Neuronal stem cell (in vitro differentiated cells): Measurements from ENCODE around the gene DPP9. TPM values are rescaled to one million over a fixed set of nuclear protein-coding genes. Genes with fewer than 3 reads are reported as not detected.
A peak's percentile ranks its signal among the peaks of the same experiment; 100 is the strongest.

Experiments used
- DNase-seq: peaks from one replicate; pipeline ENCODE4 v3.0.0-alpha.2; 2013; ENCODE audit warnings: low spot score
- H2AFZ ChIP-seq: one replicate; pipeline ENCODE4 v1.6.1; 2013; ENCODE audit warnings: mild to moderate bottlenecking, low read length, inconsistent platforms
- H2AK5ac ChIP-seq: 2 replicates; pipeline ENCODE4 v1.6.1; 2013; ENCODE audit warnings: low read depth, mild to moderate bottlenecking, inconsistent platforms, low read length, moderate library complexity, mixed read lengths
- H2BK120ac ChIP-seq: 2 replicates; pipeline ENCODE4 v1.6.1; 2013; ENCODE audit warnings: low read depth, mild to moderate bottlenecking, inconsistent platforms, low read length, moderate library complexity, mixed read lengths
- H2BK12ac ChIP-seq: one replicate; pipeline ENCODE4 v1.6.1; 2013; ENCODE audit warnings: low read length, inconsistent platforms
- H2BK15ac ChIP-seq: 2 replicates; pipeline ENCODE4 v1.6.1; 2013; ENCODE audit warnings: mild to moderate bottlenecking, low read length, inconsistent platforms, mixed read lengths
- H2BK5ac ChIP-seq: one replicate; pipeline ENCODE4 v1.6.1; 2013; ENCODE audit warnings: inconsistent platforms, mild to moderate bottlenecking, low read length, moderate library complexity
- H3K14ac ChIP-seq: one replicate; pipeline ENCODE4 v1.6.1; 2013; ENCODE audit warnings: low read length, inconsistent platforms
- H3K18ac ChIP-seq: 2 replicates; pipeline ENCODE4 v1.6.1; 2013; ENCODE audit warnings: low read length, inconsistent platforms
- H3K23ac ChIP-seq: 2 replicates; pipeline ENCODE4 v1.6.1; 2013; ENCODE audit warnings: low read depth, mild to moderate bottlenecking, mixed read lengths, low read length, inconsistent platforms; ENCODE audit not compliant: poor library complexity
- H3K27ac ChIP-seq: replicated peaks from 3 replicates; pipeline ENCODE4 v1.5.1; 2013; ENCODE audit warnings: low read length, inconsistent platforms
- H3K27me3 ChIP-seq, 3 experiments: 2 replicates each; pipeline ENCODE4 v1.6.1; 2013; ENCODE audit warnings: low read length in 3 of 3, mild to moderate bottlenecking in 2 of 3, inconsistent platforms in 1 of 3, low read depth in 1 of 3, mixed read lengths in 1 of 3, moderate library complexity in 1 of 3; ENCODE audit not compliant: control insufficient read depth in 3 of 3, insufficient read depth in 3 of 3
- H3K36me3 ChIP-seq, 2 donors: replicated peaks in 1 of 2; 2 replicates each; pipeline ENCODE4 v1.6.1; 2013; ENCODE audit warnings: low read length in 2 of 2; ENCODE audit not compliant: control insufficient read depth in 2 of 2, insufficient read depth in 2 of 2
- H3K4ac ChIP-seq: 2 replicates; pipeline ENCODE4 v1.6.1; 2013; ENCODE audit warnings: inconsistent platforms, mild to moderate bottlenecking, low read length, moderate library complexity
- H3K4me1 ChIP-seq, 2 donors: 1 replicate in 1 of 2; 2 replicates in 1 of 2; pipeline ENCODE4 v1.6.1; 2013; ENCODE audit warnings: low read length in 2 of 2, low read depth in 1 of 2; ENCODE audit not compliant: control insufficient read depth in 2 of 2, insufficient read depth in 1 of 2
- H3K4me2 ChIP-seq: one replicate; pipeline ENCODE4 v1.6.1; 2013; ENCODE audit warnings: mild to moderate bottlenecking, low read length, inconsistent platforms; ENCODE audit not compliant: insufficient read depth, poor library complexity, severe bottlenecking
- H3K4me3 ChIP-seq, 2 donors: 2 replicates each; pipeline ENCODE4 v1.5.1; 2013; ENCODE audit warnings: low read length in 2 of 2, mild to moderate bottlenecking in 2 of 2, inconsistent platforms in 1 of 2, moderate library complexity in 1 of 2
- H3K79me1 ChIP-seq: one replicate; pipeline ENCODE4 v1.6.1; 2013; ENCODE audit warnings: low read depth, mild to moderate bottlenecking, inconsistent platforms, low read length, moderate library complexity
- H3K9ac ChIP-seq: one replicate; pipeline ENCODE4 v1.6.1; 2013; ENCODE audit warnings: mild to moderate bottlenecking, low read depth, low read length, inconsistent platforms; ENCODE audit not compliant: poor library complexity
- H3K9me3 ChIP-seq, 2 donors: replicated peaks in 1 of 2; 2 replicates each; pipeline versions ENCODE3 to v1.6.1; 2013; ENCODE audit warnings: low read length in 2 of 2, mild to moderate bottlenecking in 2 of 2, inconsistent platforms in 1 of 2, low read depth in 1 of 2, mixed read lengths in 1 of 2, moderate library complexity in 1 of 2; ENCODE audit not compliant: control insufficient read depth in 2 of 2, insufficient read depth in 1 of 2
- H4K8ac ChIP-seq: one replicate; pipeline ENCODE4 v1.6.1; 2013; ENCODE audit warnings: low read depth, mild to moderate bottlenecking, inconsistent platforms, low read length, moderate library complexity
- H4K91ac ChIP-seq: one replicate; pipeline ENCODE4 v1.6.1; 2013; ENCODE audit warnings: low read length, low read depth, mild to moderate bottlenecking, inconsistent platforms; ENCODE audit not compliant: poor library complexity
- WGBS, 2 donors: extraction: QIAGEN DNeasy Blood & Tissue Kit; methylation state at CpG; one replicate each; pipeline ENCODE4 v1.1.7; 2013; ENCODE audit warnings: missing lambda C conversion rate in 2 of 2, mixed read lengths in 1 of 2; ENCODE audit not compliant: insufficient read length in 2 of 2, insufficient replicate concordance in 1 of 2; ENCODE audit errors: extremely low coverage in 2 of 2; 5-methylcytosine and 5-hydroxymethylcytosine counted together
- polyA plus RNA-seq, 2 experiments: library from polyadenylated mRNA; stranded (reverse); fragments of 200-250 nt; gene quantifications; one replicate each; pipeline ENCODE4 v1.2.3, GENCODE V29; 2013

Gene DPP9
- polyA plus RNA-seq (2013, experiment 1 of 2) = 12.1 TPM
- polyA plus RNA-seq (2013, experiment 2 of 2) = 12.4 TPM

DNA sequence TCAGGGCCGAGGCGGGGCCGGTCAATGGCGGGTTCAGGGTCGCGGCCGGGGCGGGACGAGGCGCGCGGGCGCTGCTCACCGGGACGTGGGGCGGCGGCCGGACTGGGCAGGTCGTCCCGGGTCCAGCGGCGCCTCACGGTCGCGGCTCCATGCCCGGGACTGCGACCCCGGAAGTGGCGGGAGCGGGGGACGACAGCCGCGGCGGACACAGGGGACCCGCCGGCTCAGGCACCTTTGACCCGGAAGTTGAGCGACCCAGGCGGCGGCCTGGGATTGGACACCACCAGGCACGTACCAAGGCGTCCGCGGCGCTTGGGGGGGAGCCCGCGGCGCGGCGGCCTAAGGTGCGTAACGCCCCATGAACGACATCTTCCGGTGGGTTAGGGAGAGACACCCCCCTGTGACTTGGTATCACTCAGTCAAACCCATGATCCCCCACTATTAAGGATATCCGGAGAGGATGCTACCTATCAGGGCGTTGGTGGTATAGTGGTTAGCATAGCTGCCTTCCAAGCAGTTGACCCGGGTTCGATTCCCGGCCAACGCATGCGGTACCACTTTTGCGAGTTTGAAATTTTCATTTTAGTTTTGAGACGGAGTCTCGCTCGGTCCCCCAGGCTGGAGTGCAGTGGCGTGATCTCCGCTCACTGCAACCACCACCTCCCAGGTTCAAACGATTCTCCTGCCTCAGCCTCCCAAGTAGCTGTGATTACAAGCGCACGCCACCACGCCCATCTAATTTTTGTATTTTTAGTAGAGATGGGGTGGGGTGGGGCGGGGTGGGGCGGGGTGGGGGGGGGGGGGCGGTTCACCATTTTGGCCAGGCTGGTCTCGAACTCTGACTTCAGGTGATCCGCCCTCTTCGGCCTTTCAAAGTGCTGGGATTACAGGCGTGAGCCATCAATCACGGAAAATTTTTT, at the start of gene DPP9:
TSS of gene DPP9 (minus strand) at position 248 of the 920 bp plus-strand sequence. CDS start 3,936 bp downstream, outside the sequence.
- Histone ChIP-seq H2AFZ (peak within 1 kb of the TSS; percentile 89), H2BK12ac (no peak within 1 kb of the TSS), H3K23ac (peak within 1 kb of the TSS; percentile 93), H2BK120ac (peak within 1 kb of the TSS; percentile 69), H3K27ac (peak within 1 kb of the TSS; percentile 80), H2BK5ac (no peak within 1 kb of the TSS), H3K4me1 (peaks cover 7 to 13% of the 10 kb centered on the region in 2 donors), H4K8ac (peak within 1 kb of the TSS; percentile 95), H3K14ac (no peak within 1 kb of the TSS), H3K27me3 (no peaks in the 10 kb centered on the region), H3K9ac (peak within 1 kb of the TSS; percentile 95), H2AK5ac (peak within 1 kb of the TSS; percentile 16), H3K4me3 (peak within 1 kb of the TSS; percentile 92 to 100), H2BK15ac (no peak within 1 kb of the TSS), H3K4ac (no peak within 1 kb of the TSS), H3K9me3 (no peaks in the 10 kb centered on the region), H3K4me2 (peak within 1 kb of the TSS; percentile 79), H3K18ac (peak within 1 kb of the TSS; percentile 94), H4K91ac (no peak within 1 kb of the TSS), H3K36me3 (peaks cover 12 to 23% of the 10 kb centered on the region in 2 donors), H3K79me1 (peaks cover 18% of the 10 kb centered on the region)
- no CpG with 5 or more reads among the region's 79 CpGs for WGBS, 2 donors
- DNase-seq = peak; percentile 100

DNA sequence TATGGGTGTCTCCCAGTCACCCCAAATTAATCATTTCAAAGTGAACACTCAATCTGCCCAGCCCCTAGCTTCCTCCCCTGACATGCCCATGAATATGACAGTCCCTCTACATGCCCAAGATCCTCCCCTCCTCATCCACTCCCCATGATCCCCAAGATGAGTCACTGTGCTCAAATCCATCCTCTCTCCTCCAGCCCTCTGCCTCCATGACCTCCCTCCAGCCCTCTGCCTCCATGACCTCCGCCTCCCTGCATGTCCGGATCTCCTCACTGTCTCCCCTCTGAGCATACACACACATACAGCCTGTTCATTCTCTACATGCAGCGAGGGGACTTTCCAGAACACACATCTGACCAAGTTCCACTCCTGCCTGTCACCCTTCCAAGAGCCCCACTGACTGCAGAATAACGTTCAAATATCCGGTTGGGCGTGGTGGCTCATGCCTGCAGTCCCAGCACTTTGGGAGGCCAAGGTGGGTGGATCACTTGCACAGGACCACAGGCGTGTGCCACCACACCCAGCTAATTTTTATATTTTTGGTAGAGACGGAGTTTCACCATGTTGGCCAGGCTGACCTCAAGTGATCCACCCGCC, 49.5 kb upstream of the DPP9 start:
- Histone ChIP-seq H2AK5ac (no peak overlapping the region), H3K4me3 (peak overlapping the region in 1 of 2 donors; percentile 34), H3K4ac (no peak overlapping the region), H3K27me3 (peaks cover 0 to 6% (median 4%) of the 10 kb centered on the region in 3 experiments), H3K4me2 (no peak overlapping the region), H2AFZ (no peak overlapping the region), H2BK12ac (no peak overlapping the region), H3K23ac (no peak overlapping the region), H3K79me1 (no peaks in the 10 kb centered on the region), H2BK5ac (no peak overlapping the region), H3K4me1 (peaks cover 4 to 7% of the 10 kb centered on the region in 2 donors), H2BK120ac (no peak overlapping the region), H3K18ac (no peak overlapping the region), H2BK15ac (no peak overlapping the region), H3K36me3 (no peaks in the 10 kb centered on the region), H3K14ac (peak overlapping the region; percentile 75), H3K27ac (no peak overlapping the region), H4K91ac (no peak overlapping the region), H3K9me3 (no peaks in the 10 kb centered on the region), H4K8ac (no peak overlapping the region), H3K9ac (peak overlapping the region; percentile 50)
- DNase-seq = no peak
- WGBS, 2 donors = no CpG with 5 or more reads among the region's 9 CpGs

- Histone ChIP-seq H3K36me3 (no peaks in the 10 kb centered on the region), H2BK5ac (no peak overlapping the region), H2BK120ac (no peak overlapping the region), H2BK12ac (no peak overlapping the region), H3K4ac (no peak overlapping the region), H3K9ac (no peak overlapping the region), H3K4me3 (no peak overlapping the region), H4K91ac (no peak overlapping the region), H3K4me1 (peaks cover 4 to 7% of the 10 kb centered on the region in 2 donors), H3K18ac (no peak overlapping the region), H3K9me3 (no peaks in the 10 kb centered on the region), H3K27me3 (peaks cover 0 to 6% (median 4%) of the 10 kb centered on the region in 3 experiments), H2BK15ac (no peak overlapping the region), H3K14ac (no peak overlapping the region), H4K8ac (no peak overlapping the region), H3K27ac (no peak overlapping the region), H2AFZ (no peak overlapping the region), H3K23ac (no peak overlapping the region), H3K4me2 (no peak overlapping the region), H3K79me1 (no peaks in the 10 kb centered on the region), H2AK5ac (no peak overlapping the region)
- no CpG with 5 or more reads among the region's 2 CpGs for WGBS, 2 donors
- no peak for DNase-seq
These were observed 48.9 kb upstream of the DPP9 start for GRCh38 chr19:4772566-4772965.
